H7 (cell line): Measurements from ENCODE around the gene NPB. TPM values are rescaled to one million over a fixed set of nuclear protein-coding genes. Genes with fewer than 3 reads are reported as not detected.
A peak's percentile ranks its signal among the peaks of the same experiment; 100 is the strongest.

Source experiments
- DNase-seq: peaks from one replicate; pipeline ENCODE4 v3.0.0; 2012
- H3K27me3 ChIP-seq: 2 replicates; pipeline ENCODE4 v1.6.0; 2011; ENCODE audit warnings: mild to moderate bottlenecking, low read length; ENCODE audit not compliant: control insufficient read depth, insufficient read depth
- H3K36me3 ChIP-seq: replicated peaks from 2 replicates; pipeline ENCODE4 v1.5.1; 2011; ENCODE audit warnings: low read length; ENCODE audit not compliant: control insufficient read depth, insufficient read depth
- H3K4me3 ChIP-seq: 2 replicates; pipeline ENCODE4 v1.5.1; 2011; ENCODE audit warnings: low read depth, mild to moderate bottlenecking, control low read depth, low read length, moderate library complexity; ENCODE audit not compliant: insufficient read depth
- total RNA-seq: library from RNA; depleted of rRNA; stranded (reverse); fragments of >200 nt; shearing (Covaris generic); gene quantifications from 2 replicates; pipeline ENCODE4 v1.2.3, GENCODE V29; 2014

NPB gene
- total RNA-seq, 1 experiment from 2014 or later = 0.94 TPM

GRCh38 chr17:81928544-81929252, 26.7 kb downstream of the NPB start:
- peaks cover 3% of the 10 kb centered on the region; the same call in 1 of the 2 replicates for H3K36me3 ChIP-seq
- peaks cover 10% of the 10 kb centered on the region for H3K27me3 ChIP-seq
- DNase-seq = peak; percentile 79
- H3K4me3 ChIP-seq = peak overlapping the region; percentile 68

GRCh38 chr17:81929253-81930141, 27.5 kb downstream of the NPB start:
- Histone ChIP-seq H3K36me3 (peaks cover 6% of the 10 kb centered on the region), H3K4me3 (no peak overlapping the region), H3K27me3 (peaks cover 10% of the 10 kb centered on the region)
- DNase-seq = no peak

GRCh38 chr17:81930142-81931125, 28.4 kb downstream of the NPB start:
- no peak for DNase-seq
- H3K36me3 ChIP-seq = peaks cover 12% of the 10 kb centered on the region
- H3K27me3 ChIP-seq = peaks cover 10% of the 10 kb centered on the region
- no peak overlapping the region for H3K4me3 ChIP-seq

- DNase-seq = no peak
- Histone ChIP-seq H3K36me3 (peaks cover 12% of the 10 kb centered on the region), H3K27me3 (peaks cover 10% of the 10 kb centered on the region), H3K4me3 (no peak overlapping the region)
Observed at GRCh38 chr17:81931189-81931556, 29.1 kb downstream of the NPB start.

GRCh38 chr17:81931557-81932332, 29.7 kb downstream of the NPB start:
- H3K4me3 ChIP-seq = no peak overlapping the region
- H3K27me3 ChIP-seq = peaks cover 10% of the 10 kb centered on the region
- peaks cover 12% of the 10 kb centered on the region for H3K36me3 ChIP-seq
- DNase-seq = no peak

GRCh38 chr17:81932333-81932983, 30.4 kb downstream of the NPB start:
- Histone ChIP-seq H3K4me3 (no peak overlapping the region), H3K36me3 (peaks cover 12% of the 10 kb centered on the region), H3K27me3 (peaks cover 10% of the 10 kb centered on the region)
- DNase-seq = no peak

- Histone ChIP-seq H3K4me3 (no peak overlapping the region), H3K27me3 (peaks cover 8% of the 10 kb centered on the region), H3K36me3 (peaks cover 12% of the 10 kb centered on the region)
- DNase-seq = no peak
Observed at GRCh38 chr17:81933178-81933699, 31.2 kb downstream of the NPB start.

GRCh38 chr17:81934098-81934757, 32.2 kb downstream of the NPB start:
- no peak for DNase-seq
- Histone ChIP-seq H3K4me3 (no peak overlapping the region), H3K36me3 (peaks cover 12% of the 10 kb centered on the region), H3K27me3 (no peaks in the 10 kb centered on the region; the same call in 1 of the 2 replicates)

GRCh38 chr17:81934850-81935708, 33.0 kb downstream of the NPB start:
- Histone ChIP-seq H3K36me3 (peaks cover 12% of the 10 kb centered on the region), H3K4me3 (no peak overlapping the region), H3K27me3 (no peaks in the 10 kb centered on the region; the same call in 1 of the 2 replicates)
- DNase-seq = no peak

- Histone ChIP-seq H3K4me3 (peak overlapping the region; percentile 5; the same call in 1 of the 2 replicates), H3K27me3 (no peaks in the 10 kb centered on the region; the same call in 1 of the 2 replicates), H3K36me3 (peaks cover 12% of the 10 kb centered on the region)
- DNase-seq = no peak
Observed at GRCh38 chr17:81935709-81936084, 33.7 kb downstream of the NPB start.

- DNase-seq = no peak
- Histone ChIP-seq H3K36me3 (peaks cover 8% of the 10 kb centered on the region), H3K4me3 (no peak overlapping the region), H3K27me3 (no peaks in the 10 kb centered on the region; the same call in 1 of the 2 replicates)
Observed at GRCh38 chr17:81939218-81939617, 37.2 kb downstream of the NPB start.

GRCh38 chr17:81939881-81940385, 37.9 kb downstream of the NPB start:
- H3K4me3 ChIP-seq = no peak overlapping the region
- no peak for DNase-seq
- H3K27me3 ChIP-seq = no peaks in the 10 kb centered on the region; the same call in 1 of the 2 replicates
- peaks cover 4% of the 10 kb centered on the region for H3K36me3 ChIP-seq
